HG02678 (cell line): ENCODE results near the gene KRTAP5-2.

Source experiments
- ATAC-seq: cut with Tn5 transposase; IDR thresholded peaks from one replicate; pipeline ENCODE4 v1.9.1; 2021; ENCODE audit warnings: mild to moderate bottlenecking, moderate library complexity; ENCODE audit not compliant: unreplicated experiment

KRTAP5-2 gene

DNA sequence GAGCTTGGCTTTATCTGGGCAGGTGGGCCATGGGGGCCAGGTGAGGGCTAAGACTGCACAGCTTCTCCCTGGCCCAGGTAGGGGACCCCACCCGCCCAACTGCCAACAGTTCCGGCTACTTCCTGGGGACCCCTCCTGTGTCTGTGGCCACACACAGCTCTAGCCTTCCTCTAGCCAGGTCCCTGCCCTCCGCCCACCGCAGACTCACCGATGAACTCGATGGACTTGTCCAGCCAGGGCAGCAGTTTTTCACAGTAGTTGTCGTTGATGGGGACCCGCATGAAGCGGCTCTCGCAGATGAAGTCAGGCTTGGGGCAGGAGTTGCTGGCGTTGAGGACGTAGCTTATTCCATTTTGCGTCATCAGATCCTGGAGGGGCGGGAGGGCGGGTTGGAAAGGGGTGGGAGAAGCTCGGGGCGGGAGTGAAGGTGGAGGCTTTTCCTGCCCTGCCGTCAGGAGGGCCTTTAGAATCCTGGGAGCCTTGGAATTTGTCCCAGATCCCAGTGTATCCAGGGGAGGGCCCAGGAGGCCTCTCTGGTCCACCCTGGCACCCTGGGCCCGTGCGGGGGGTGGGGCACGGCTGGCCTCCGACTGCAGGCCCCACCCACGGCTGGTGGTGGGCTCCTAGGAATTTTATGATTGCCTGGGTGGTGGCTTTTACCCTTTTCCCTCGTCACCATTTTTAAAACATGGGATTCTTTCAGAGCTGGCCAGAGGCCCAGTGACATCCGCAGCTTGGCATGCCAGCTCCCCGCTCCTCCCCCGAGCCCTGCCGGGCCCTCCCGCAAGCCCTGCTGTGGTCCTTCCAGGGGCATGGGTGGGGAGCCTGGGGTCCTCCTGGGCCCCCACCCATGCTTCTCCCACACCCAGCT lies 40.0 kb downstream of the KRTAP5-2 start:
- ATAC-seq, result no peak

GRCh38 chr11:1557051-1557884 lies 40.8 kb downstream of the KRTAP5-2 start:
- no peak for ATAC-seq

DNA sequence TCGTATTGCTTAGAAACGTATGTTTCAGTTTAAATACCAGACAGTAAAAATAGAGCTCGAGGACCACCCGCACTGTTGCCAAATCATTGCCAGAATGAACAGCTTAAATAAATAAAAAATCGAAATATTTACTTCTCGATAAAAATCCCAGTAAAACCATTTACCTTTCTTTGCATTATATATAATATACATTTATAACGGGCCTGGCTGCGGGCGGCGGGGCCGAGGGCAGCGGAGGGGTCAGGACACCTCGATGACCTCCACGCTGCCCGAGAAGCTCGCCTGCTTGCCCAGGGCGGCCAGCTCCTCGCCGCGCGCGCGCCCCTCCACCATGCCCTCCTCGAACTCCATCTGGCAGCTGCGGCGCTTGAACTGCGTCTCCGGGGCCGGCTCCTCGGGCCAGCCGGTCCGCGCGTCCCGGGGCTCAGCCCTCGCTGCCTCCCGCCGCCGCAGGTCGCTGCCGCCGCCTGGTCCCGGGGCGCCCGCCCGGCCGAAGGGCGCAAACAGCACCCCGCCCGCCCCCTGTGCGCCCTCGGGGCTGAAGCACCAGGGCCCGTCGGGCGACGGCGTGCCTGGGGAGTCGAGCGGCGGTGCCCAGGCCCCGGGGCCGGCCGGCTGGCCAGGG lies 41.7 kb downstream of the KRTAP5-2 start:
- no peak for ATAC-seq

DNA sequence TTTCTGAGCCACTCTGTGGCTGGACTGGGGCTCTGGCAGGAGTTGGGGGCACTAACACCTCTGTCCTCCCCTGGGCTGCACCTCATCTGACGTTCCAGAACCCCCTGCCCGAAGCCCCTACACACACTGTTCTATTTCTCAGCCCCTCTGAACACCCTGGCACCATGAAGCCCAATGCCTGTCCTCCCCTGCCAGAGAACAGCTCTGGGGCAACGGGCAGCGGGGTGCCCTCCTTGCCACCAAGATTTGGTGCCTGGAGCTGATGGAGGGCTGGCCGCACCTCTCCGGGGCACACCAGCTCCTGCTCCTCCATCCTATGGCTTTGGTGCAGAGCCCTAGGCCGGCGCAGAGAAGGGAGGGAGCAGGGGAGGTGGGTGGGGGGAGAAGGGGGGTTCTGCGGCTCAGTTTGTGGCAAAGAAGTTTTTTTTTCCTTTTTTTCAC lies 42.4 kb downstream of the KRTAP5-2 start:
- ATAC-seq, result no peak

GRCh38 chr11:1554981-1555712 lies 42.9 kb downstream of the KRTAP5-2 start:
- ATAC-seq, result no peak

DNA sequence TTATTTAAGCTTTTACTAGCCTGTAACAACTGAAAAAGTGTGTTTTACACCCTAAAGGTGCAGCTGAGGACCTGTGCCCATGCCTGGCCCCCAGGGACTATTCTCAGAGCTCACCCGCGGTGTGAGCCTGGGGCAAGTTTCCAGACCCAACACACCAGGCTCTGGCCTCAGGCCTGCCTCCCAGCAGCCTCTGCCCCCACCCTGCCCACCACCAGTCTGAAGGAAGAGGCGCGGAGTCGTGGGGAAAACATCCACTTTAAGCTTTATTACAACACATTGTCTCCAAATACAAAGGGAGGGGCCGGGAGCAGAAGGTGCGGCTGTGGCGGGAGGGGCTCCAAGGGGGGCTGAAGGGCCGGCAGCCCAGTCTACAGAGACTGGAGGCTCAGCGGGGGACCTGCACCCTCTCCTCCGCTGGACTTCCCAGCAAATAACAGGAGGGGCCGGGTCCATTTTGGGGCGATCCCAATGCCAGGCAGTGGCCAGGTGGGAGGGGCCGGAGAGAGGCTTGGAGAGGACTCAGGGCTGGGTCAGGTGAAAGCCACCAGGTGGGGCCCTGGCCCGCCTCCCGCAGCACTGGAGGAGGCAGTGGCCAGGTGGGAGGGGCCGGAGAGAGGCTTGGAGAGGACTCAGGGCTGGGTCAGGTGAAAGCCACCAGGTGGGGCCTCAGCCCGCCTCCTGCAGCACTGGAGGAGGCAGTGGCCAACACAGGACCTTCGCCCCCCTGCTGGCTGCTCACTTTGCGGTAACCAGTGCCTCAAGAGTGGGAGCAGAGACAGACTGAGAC lies 44.1 kb downstream of the KRTAP5-2 start:
- no peak for ATAC-seq

GRCh38 chr11:1549338-1550330 lies 48.5 kb downstream of the KRTAP5-2 start:
- no peak for ATAC-seq

GRCh38 chr11:1548221-1549070 lies 49.6 kb downstream of the KRTAP5-2 start:
- ATAC-seq, result no peak

GRCh38 chr11:1547467-1548098 lies 50.5 kb downstream of the KRTAP5-2 start:
- no peak for ATAC-seq
